ENCODE measurements around the gene ANXA11. TPM values are rescaled to one million over a fixed set of nuclear protein-coding genes. Genes with fewer than 3 reads are reported as not detected.

ANXA11 gene
- total RNA-seq, 4 donors from 2014 or later = 134 to 247 (median 219) TPM

DNA sequence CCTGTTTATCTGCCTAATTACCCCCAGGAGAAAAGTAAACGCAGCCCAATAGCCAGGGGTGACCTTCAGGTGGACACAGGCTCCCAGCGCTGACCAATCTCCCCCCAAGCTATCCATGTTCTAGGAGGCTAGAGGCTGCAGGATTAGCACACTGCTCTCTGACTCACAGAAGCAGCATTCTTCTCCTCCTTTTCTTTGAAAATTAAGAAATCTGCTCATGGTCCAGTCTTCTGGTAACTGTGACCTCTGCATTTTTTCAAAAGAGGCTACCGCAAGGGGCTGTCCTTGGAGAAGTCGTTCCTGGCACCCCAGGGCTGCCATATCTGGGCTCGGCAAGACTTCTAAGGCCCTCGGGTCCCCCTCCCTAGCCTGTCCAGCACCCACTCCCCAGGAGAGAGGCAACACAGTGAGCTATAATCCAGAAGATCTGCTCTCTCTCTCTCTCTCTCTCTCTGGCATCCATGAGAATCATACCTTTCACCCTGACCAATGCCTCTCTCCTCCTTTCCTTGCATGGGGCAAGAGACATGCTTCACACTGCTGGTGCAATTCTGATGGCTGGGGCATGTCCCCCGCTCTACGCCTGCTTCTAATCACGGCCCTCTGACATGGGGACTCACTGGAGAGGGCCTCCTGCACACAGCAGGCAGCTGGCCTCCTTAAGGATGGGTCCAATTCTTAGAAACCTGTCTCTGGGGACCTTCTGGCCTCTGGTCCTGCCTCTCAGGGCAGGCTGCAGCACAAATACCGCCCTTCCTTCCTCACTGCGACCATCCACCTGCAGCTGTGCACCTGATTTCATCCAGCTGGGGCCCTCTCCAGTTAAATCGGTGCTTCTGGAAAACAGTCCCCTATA lies 27.3 kb downstream of the ANXA11 start:
- H3K9me3 ChIP-seq = no peaks in the 10 kb centered on the region
- H3K36me3 ChIP-seq = peaks cover 0 to 3% (median 0%) of the 10 kb centered on the region in 4 donors
- in situ Hi-C loops (cut with MboI; ENCODE audit: low pct_ligation_motif_present in 1 of 4, low pct_unique_long_range_greater_than_20kb in 1 of 4, low sequenced_read_pairs in 3 of 4) = no loop called here
- H3K27ac ChIP-seq = no peak overlapping the region
- H3K4me1 ChIP-seq = peaks cover 7 to 26% (median 13%) of the 10 kb centered on the region in 4 donors
- H3K4me3 ChIP-seq = no peak overlapping the region
- WGBS, 2 donors (ENCODE audit: low coverage in 1 of 2) = 73% methylated on average over 12 of the region's 12 CpGs; no CpG with 5 or more reads in 1 of the 2 donors
- TF ChIP-seq, protein P1, sequence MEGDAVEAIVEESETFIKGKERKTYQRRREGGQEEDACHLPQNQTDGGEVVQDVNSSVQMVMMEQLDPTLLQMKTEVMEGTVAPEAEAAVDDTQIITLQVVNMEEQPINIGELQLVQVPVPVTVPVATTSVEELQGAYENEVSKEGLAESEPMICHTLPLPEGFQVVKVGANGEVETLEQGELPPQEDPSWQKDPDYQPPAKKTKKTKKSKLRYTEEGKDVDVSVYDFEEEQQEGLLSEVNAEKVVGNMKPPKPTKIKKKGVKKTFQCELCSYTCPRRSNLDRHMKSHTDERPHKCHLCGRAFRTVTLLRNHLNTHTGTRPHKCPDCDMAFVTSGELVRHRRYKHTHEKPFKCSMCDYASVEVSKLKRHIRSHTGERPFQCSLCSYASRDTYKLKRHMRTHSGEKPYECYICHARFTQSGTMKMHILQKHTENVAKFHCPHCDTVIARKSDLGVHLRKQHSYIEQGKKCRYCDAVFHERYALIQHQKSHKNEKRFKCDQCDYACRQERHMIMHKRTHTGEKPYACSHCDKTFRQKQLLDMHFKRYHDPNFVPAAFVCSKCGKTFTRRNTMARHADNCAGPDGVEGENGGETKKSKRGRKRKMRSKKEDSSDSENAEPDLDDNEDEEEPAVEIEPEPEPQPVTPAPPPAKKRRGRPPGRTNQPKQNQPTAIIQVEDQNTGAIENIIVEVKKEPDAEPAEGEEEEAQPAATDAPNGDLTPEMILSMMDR (IDR thresholded peaks at IDR 0.05) = no peak
- no peak for TF ChIP-seq POLR2A (IDR thresholded peaks at IDR 0.05)
- no peak for TF ChIP-seq POLR2AphosphoS5 (IDR thresholded peaks at IDR 0.05)
- H3K27me3 ChIP-seq = no peaks in the 10 kb centered on the region
- DNase-seq = no peak
- intact Hi-C loops (cut with DNase I; ENCODE audit: low total_unique reads) = no loop called here

DNA sequence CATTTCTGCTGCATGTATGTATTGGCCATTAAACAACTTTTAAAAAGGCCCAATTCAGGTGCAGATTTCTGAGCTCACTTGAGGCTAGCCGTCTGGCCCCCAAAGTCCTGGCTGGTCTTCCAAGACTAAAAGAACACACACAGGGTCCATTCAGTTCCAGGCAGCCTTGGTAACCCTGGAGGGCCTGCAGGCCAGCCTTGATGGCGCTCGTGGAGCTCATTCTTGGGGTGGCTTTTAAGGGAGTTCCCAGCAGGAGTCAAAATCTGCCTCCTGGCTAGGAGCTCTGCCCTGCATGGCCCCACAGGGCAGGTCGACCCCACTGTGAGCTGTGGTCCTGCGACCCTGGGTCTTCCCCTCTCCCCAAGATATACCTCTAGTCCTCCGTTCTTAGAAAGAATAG lies 28.8 kb downstream of the ANXA11 start:
- H3K4me1 ChIP-seq = peaks cover 22 to 41% (median 28%) of the 10 kb centered on the region in 4 donors
- H3K36me3 ChIP-seq = peaks cover 0 to 3% (median 0%) of the 10 kb centered on the region in 4 donors
- no peaks in the 10 kb centered on the region for H3K27me3 ChIP-seq
- 95% methylated on average over 6 of the region's 6 CpGs; no CpG with 5 or more reads in 1 of the 2 donors for WGBS, 2 donors (ENCODE audit: low coverage in 1 of 2)
- intact Hi-C loops (cut with DNase I; ENCODE audit: low total_unique reads) (no loop called here), in situ Hi-C loops (cut with MboI; ENCODE audit: low pct_ligation_motif_present in 1 of 4, low pct_unique_long_range_greater_than_20kb in 1 of 4, low sequenced_read_pairs in 3 of 4) (no loop called here)
- no peak overlapping the region for H3K4me3 ChIP-seq
- H3K27ac ChIP-seq = no peak overlapping the region
- no peaks in the 10 kb centered on the region for H3K9me3 ChIP-seq
- no peak for DNase-seq
- TF ChIP-seq POLR2A (IDR thresholded peaks at IDR 0.05) (no peak), POLR2AphosphoS5 (IDR thresholded peaks at IDR 0.05) (no peak), EP300 (IDR thresholded peaks at IDR 0.05; ENCODE audit: low read depth) (no peak)
- TF ChIP-seq, protein P1 (IDR thresholded peaks at IDR 0.05) = no peak

DNA sequence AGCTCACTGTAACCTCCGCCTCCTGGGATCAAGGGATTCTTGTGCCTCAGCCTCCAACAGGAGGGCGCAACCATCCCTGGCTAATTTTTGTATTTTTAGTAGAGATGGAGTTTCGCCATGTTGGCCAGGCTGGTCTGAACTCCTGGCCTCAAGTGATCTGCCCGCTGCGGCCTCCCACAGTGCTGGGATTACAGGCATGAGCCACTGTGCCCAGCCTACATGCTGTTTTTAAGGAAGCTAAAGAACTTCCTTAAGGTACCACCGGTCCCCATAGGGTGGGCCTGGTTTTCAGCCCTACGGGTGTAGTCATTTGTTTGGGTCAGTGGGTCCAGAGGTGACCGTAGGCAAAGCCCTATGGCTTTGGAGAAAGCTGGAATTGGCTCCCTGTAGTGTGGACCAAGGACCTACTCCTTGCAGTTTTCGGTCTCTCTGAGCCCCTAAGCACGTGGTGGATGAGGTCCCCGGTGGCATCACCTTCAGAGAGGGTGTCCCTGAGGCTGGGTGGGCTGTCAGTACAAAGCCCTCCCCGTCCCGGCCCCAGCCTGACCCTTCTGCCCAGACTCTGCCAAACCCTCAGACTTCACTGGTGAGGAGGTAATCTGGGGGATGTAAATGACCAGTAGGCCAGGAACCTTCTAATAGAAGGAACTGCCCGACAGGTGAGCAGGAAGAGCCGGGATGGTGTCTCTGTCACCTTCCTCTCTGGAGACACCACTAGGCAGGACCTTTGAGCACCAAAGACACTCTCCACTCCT lies 30.5 kb downstream of the ANXA11 start:
- Histone ChIP-seq H3K4me1 (peaks cover 25 to 58% (median 44%) of the 10 kb centered on the region in 4 donors), H3K36me3 (no peaks in the 10 kb centered on the region), H3K9me3 (no peaks in the 10 kb centered on the region), H3K4me3 (no peak overlapping the region), H3K27ac (no peak overlapping the region), H3K27me3 (no peaks in the 10 kb centered on the region)
- WGBS, 2 donors (ENCODE audit: low coverage in 1 of 2) = 82% methylated on average over 15 of the region's 15 CpGs; no CpG with 5 or more reads in 1 of the 2 donors
- in situ Hi-C loops (cut with MboI; ENCODE audit: low pct_ligation_motif_present in 1 of 4, low pct_unique_long_range_greater_than_20kb in 1 of 4, low sequenced_read_pairs in 3 of 4) (no loop called here), intact Hi-C loops (cut with DNase I; ENCODE audit: low total_unique reads) (no loop called here)
- DNase-seq = no peak
- TF ChIP-seq POLR2A (IDR thresholded peaks at IDR 0.05) = no peak
- no peak for TF ChIP-seq POLR2AphosphoS5 (IDR thresholded peaks at IDR 0.05)
- TF ChIP-seq EP300 (IDR thresholded peaks at IDR 0.05; ENCODE audit: low read depth) = no peak
- TF ChIP-seq, protein P1 (IDR thresholded peaks at IDR 0.05) = no peak

DNA sequence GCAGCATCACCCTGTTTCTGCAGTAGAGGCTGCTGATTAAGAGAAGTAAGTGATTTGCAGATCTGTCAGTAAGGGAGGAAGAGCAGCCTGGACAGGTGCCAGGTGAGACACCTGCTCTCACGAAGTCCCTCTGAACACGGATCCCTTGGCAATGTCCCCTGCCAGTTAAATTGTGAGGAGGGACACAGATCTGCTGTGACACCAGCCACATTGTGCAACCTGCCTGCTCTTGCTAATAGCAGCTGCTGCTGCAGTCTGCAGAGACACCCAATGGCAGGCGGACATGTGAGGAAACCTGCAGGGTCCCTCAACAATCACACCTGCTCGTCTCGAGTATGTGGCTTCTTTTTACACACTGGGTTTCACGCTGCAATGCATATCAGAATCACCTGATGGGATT lies 31.9 kb downstream of the ANXA11 start:
- H3K4me1 ChIP-seq = peaks cover 31 to 69% (median 53%) of the 10 kb centered on the region in 4 donors
- no peak for DNase-seq
- peak overlapping the region in 3 of 4 donors; percentile 73 to 79 (median 75) for H3K27ac ChIP-seq
- TF ChIP-seq POLR2A (IDR thresholded peaks at IDR 0.05) (no peak), POLR2AphosphoS5 (IDR thresholded peaks at IDR 0.05) (no peak), EP300 (IDR thresholded peaks at IDR 0.05; ENCODE audit: low read depth) (no peak)
- TF ChIP-seq, protein P1 (IDR thresholded peaks at IDR 0.05) = no peak
- intact Hi-C loops (cut with DNase I; ENCODE audit: low total_unique reads) (no loop called here), in situ Hi-C loops (cut with MboI; ENCODE audit: low pct_ligation_motif_present in 1 of 4, low pct_unique_long_range_greater_than_20kb in 1 of 4, low sequenced_read_pairs in 3 of 4) (no loop called here)
- H3K36me3 ChIP-seq = no peaks in the 10 kb centered on the region
- WGBS, 2 donors (ENCODE audit: low coverage in 1 of 2) = 35% methylated on average over 6 of the region's 6 CpGs; no CpG with 5 or more reads in 1 of the 2 donors
- H3K9me3 ChIP-seq = no peaks in the 10 kb centered on the region
- H3K4me3 ChIP-seq = no peak overlapping the region
- H3K27me3 ChIP-seq = no peaks in the 10 kb centered on the region
